ENCODE measurements around the gene TLCD3A.
"Not testable (repeated sequence)": the region's sequence is repeated elsewhere in the genome, so short reads cannot be mapped to it uniquely, and the experiment has no call there.

TLCD3A gene

DNA sequence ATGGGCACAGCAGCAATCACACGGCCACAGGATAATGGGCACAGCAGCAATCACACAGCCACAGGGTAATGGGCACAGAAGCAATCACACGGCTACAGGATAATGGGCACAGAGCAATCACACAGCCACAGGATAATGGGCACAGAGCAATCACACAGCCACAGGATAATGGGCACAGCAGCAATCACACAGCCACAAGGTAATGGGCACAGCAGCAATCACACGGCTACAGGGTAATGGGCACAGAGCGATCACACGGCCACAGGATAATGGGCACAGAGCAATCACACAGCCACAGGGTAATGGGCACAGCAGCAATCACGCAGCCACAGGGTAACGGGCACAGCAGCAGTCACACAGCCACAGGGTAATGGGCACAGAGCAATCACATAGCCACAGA, 17.0 kb downstream of the TLCD3A start:
- DNase-seq (ENCODE audit: low read depth): not testable (repeated sequence)

DNA sequence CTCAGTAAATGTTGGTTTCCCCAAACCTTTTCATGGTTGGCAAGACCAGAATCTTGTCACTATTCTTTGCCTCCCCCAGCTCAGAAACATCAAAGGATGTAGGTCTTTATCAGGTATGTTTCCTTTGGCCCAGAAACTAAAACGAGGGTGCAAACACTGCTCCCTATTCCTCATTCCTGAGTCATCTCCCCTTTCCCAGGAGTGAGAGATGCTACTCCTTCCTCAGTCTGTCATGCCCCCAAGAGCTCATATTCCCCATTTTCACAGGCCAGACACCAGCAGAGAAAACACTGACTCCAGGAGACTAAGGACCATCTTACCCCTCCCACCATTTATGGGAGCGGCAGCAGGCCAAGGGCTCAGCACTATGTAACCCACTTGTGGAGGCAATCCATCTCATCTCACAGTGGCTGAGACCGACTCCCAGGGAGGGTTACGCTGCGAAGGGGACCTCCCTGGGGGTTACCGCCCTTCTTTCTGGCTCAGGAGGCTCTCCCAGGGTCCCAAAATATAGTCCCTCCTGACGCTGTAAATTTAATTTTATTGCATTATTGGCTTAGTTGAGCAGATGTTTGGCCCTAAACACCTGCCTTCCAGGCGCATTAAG, 18.1 kb downstream of the TLCD3A start:
- DNase-seq (ENCODE audit: low read depth): no peak

DNA sequence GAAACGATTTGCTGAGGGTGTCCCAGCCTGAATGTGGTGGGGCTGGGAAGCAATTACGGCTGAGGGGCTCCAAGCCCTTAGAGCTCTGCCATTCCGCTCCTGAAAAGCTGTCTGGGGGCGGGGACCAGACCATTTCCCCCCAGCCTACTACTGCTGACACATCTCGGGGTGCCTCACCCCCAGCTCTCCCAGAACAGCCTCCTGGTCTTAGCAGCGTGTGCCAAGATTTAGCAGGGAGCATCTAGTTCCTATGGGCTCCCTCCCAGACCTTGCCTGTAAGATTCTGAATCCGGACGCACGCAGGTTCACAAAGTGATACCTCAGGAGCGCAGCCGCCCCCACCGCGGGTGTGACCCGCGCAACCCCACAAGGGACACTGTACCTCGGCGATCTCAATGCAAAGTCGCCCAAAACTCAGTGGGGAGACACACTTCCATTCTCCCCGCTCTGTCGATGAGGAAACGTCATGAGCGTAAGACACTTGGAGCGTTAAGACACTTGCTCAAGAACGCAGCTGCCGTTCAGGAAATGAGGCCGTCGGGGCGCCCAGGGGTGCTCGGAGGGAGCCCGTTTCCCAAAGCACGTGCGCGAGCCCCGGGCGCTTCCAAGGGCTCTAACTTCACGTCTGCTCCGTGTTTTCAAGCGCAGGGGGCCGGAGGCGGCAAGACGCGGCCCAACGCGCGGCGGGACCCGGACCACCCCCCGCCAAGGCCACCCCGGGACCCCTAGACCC, 19.0 kb downstream of the TLCD3A start:
- DNase-seq (ENCODE audit: low read depth): no peak

DNA sequence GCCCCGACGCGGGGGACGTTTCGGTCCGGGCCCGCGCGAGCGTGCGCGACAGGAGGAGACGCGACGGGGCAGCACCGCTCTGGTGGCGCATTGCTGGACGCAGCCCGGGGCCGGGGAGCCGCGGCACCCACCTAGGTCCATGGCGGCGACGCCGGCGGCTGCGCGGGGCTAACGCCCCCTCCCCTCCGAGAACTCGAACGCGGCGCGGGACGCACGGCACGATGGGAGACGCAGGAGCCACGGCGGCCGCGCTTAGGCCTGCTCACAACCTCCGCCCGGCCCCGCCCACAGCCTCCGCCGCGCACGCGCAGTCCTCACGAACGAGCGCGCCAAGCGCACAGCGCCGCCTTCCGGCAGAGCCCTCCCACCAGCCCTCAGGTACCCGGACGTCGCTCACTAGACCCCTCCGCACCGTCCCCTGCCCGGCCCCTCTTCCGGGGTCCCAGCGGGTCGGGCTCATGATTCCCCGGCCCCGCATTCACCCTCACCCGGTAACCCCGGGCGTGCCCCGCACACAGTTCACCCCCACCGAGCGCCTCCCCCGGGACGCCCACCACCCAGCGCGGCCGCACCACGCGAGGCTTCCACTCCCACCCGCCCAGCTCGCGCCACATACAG, 19.7 kb downstream of the TLCD3A start, which contains the start of gene GEMIN4:
Gene GEMIN4 (minus strand): TSS at position 263 of the 618 bp plus-strand sequence. CDS start 122 bp downstream, at position 141.
- DNase-seq (ENCODE audit: low read depth): peak; percentile 73

DNA sequence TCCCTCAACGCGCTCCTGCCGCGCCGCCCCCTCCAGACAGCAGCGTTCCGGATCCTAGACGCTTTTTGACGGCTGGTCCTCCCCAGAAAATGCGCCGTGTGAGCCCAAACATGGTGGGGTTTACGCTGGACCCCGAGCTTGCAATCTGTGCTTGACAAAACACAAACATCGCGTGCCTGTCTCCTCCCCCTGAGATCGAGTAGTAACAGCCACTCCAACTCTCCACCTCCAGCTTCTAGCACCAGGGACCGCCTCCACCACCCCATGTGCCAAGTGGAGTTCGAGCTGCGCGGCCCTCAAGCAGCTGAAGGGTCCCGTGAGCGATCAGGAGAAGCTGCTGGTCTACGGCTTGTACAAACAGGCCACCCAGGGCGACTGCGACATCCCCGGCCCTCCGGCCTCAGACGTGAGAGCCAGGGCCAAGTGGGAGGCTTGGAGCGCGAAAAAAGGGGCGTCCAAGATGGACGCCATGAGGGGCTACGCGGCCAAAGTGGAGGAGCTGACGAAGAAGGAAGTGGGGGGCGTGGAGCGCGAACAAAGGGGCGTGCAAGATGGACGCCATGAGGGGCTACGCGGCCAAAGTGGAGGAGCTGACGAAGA, 20.3 kb downstream of the TLCD3A start:
- DNase-seq (ENCODE audit: low read depth): peak; percentile 46

DNA sequence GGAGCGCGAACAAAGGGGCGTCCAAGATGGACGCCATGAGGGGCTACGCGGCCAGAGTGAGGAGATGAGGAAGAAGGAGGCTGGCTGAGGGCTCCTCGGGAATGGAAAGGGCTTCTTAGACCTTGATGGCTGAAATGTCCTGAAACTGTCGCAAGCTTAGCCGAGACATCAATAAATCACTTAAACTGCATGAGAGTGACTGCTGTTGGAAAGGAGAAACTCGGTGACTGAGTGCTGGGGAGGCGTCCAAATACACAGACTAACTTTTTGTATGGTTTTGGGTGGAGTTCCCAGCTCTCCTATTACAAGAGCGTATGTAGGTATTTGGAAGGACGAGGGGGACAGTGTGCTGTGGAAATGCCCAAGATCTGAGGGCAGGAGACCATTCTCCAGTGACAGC, 21.0 kb downstream of the TLCD3A start:
- no peak for DNase-seq (ENCODE audit: low read depth)

DNA sequence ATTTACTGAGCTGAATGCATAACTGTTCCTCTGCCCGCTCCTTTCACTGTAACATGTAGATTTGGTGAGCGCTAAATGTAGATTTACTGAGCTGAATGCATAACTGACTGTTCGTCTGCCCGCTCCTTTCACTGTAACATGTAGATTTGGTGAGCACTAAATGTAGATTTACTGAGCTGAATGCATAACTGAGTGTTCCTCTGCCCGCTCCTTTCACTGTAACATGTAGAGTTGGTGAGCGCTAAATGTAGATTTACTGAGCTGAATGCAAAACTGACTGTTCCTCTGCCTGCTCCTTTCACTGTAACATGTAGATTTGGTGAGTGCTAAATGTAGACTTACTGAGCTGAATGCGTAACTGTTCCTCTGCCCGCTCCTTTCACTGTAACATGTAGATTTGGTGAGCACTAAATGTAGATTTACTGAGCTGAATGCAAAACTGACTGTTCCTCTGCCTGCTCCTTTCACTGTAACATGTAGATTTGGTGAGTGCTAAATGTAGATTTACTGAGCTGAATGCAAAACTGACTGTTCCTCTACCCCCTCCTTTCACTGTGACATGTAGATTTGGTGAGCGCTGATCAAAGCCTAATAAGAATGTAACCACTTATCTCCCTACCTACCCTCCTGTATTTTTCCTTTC, 23.0 kb downstream of the TLCD3A start:
- not testable (repeated sequence) for DNase-seq (ENCODE audit: low read depth)

DNA sequence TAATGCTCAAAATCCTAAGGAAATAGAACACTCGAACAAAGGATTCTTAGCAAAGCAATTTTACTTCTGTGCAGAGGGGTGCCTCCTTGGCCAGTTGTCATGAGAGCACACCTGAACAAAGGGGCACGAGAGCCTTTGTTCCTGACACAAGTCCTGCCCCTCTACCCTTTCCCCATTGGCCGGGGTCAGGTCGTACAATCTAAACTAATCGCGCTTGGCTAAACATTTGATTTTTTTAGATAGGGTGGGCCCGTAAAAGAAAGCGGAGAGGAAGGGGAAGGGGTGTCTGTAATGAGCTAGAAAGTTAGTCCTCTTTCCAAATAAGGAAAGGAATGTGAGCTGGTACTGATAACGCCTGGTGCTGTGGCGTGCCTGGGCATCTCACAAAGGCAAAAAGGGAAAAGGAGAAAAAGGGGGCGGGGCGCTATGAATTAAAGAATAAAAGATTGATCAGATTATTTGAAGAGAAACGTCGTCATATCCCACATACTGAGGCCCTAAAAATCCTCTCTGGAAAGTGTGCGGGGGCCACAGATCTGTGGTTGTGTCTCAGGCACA, 23.7 kb downstream of the TLCD3A start:
- not testable (repeated sequence) for DNase-seq (ENCODE audit: low read depth)

DNA sequence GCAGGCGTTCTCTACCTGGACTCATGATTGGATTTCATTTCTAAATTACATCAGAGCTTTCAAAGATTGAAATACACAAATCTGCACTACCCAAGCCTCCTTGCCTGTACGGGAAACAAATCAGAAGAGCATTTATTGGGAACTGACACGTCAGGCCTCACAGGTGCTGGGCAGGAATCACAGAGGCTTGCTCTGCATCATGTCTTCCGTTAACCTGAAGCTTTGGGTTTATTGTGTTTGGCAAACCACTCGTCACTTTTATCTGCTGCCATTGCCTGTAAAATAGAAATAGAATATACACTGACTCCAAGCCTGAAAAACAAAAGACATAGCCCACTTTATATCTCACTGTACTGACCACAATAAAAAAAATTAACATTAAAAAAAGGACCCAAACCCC, 27.6 kb downstream of the TLCD3A start:
- DNase-seq (ENCODE audit: low read depth): no peak

DNA sequence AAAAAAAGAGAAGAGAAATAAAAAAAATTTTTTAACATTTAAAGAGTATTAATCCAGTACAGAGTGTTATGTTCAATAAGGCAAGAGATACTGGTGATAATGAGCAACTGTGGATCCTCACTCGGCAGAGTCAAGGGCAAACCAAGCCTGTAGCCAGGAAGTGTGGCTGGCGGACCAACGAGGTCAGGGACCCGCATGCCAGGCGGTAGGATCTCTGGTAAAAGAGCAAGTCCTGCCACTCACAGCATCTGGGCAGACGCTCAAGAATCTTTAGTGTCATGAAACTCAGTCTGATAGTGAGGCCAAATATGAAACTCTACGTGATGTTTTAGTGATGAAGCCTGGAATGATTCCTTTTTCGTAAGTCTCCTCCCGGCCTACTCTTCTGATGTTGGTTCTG, 28.0 kb downstream of the TLCD3A start:
- DNase-seq (ENCODE audit: low read depth): no peak

DNA sequence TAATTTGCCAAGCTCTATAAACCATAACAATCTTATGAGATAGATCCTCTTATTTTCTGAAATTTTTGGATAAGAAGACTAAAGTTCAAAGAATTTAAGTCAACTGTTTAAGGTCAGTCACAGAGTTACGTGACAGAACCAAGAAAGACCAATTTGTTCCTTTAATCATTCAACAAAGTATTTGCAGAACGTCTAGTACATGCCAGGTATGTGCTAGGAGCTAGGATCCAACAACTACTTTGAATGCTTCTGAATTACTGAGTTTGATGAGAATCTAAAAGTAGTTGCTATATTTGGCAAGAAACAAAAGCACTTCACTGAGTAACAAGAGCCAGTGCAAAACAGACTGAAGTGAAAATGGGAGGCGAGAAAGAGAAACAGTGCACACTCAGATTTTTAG, 34.7 kb downstream of the TLCD3A start:
- DNase-seq (ENCODE audit: low read depth): no peak

DNA sequence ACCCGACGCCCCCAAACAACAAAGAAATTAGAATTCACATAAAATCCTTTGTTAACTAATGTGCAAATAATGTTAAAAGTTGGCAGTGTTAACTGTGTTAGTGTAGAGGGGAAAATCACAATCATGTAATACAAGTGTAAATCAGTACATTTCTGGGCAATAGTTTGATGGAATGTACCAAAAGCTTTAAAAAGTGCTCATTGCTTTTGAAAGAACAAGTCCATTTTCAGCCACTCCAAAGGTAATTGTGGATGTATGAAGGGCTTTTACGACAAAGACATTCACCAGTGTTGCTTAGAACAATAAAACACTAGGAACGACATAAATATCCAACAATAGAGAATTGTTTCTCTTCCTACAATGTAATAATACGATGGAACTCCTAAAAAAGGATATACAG, 40.6 kb downstream of the TLCD3A start:
- no peak for DNase-seq (ENCODE audit: low read depth)

DNA sequence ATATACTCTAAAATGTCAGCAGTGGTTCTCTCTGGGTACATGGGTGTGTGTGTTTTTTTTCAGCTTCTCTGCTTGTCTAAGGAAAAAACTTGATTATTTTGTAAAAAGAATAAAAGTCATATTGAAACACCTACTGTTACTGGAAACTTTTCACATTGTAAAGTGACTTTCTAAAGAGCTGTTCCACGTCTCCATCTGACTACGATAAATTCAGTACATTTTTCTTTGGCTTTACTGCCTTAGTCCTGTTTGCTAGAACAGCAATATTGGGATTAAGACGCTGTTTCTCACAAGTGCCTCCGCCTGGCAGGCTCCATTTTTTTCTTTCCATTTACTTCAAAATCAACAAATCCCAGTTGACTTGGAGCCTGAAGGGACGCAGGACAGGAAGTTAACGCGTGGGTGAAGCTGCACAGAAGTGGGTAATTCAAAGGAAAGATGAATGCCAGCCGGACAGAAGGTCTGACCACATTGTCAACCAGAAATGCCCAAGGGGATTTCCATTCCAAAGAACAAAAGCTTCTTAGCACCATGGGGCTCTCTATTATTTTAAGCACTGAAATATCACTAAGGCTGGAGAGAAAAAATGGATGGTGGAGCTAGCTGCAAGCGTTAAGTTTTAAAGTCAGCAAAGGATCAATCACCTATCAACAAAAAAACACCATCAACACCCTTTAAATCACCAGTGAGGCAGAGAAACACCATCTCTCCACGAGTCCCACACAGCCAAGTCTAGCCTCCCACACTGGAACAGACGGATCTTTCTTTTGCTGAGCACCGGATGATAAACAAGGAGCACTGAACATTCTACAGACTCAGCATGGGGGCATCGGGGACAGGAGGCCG, 41.3 kb downstream of the TLCD3A start:
- DNase-seq (ENCODE audit: low read depth): no peak

DNA sequence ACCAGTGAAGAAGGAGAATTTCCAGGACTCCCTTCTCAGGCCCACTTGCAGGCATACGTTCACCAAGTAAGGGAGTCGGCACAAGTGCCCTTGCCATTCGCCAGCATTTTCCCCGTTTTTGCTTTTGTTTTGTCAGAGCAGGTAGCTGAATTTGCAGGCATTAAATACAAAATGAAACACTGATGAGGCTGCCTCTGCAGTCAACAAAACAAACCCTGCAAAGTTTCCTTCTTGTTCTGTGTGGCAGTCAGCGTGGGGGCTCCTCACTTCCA, 41.9 kb downstream of the TLCD3A start:
- DNase-seq (ENCODE audit: low read depth): no peak

DNA sequence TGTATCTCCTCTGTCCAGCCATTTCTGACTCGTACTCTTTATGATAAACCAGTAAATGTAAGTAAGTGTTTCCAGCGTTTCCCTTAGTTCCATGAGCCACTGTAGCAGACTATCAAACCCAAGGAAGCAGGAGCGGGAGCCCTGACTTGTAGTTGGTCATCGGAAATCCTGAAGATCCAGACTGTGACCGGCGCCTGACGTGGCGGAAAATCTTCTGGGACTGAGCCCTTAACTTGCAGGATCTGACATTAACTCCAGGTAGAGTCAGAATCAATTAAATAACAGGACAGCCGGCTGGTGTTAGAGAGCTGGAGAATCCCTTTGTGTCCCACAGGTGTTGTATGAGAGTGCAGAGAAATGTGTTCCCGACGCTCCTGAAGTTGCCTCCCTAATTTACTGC, 45.7 kb downstream of the TLCD3A start:
- DNase-seq (ENCODE audit: low read depth): no peak

DNA sequence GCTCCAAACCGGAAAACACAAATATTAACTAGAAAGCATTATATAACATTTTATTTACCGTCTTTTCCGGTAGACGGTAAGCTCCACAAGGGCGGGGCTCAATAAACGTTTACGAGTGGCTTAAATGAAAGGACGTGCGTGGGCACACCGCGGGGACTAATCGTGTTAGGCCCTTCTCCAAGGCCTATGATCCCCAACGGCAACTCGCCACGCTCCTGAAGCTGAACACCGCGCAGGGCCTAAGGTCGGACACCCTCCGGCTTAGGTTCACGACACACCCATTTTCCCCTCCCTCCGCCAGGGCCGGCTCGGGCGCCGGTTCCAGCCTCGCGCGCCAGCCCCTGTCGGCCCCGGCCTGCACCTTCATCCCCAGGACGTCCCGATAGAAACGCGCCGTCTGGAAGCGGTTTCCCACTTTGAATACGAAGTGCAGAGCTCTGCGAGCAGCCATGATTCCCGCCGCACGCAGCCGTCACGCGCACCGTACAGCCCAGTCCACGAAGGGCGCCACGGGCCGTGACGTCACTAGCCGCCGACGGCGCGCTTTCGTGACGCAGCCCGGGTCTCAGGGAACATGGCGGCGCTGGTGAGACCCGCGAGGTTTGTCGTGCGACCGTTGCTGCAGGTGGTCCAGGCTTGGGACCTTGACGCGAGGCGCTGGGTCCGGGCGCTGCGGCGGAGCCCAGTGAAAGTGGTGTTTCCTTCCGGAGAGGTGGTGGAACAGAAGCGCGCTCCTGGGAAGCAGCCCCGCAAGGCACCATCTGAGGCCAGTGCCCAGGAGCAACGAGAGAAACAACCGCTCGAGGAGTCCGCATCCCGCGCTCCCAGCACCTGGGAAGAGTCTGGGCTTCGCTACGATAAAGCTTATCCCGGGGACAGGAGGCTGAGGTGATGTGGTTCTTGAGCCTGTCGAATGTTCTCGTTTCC, 49.7 kb downstream of the TLCD3A start, which contains the start of the genes GLOD4 and MRM3:
Gene GLOD4 (minus strand): TSS at position 476 of the 927 bp plus-strand sequence. CDS start 25 bp downstream, at position 451.
Gene MRM3 (plus strand): TSS at position 549 of the 927 bp plus-strand sequence. CDS start 26 bp downstream, at position 575.
- peak; percentile 46 for DNase-seq (ENCODE audit: low read depth)

DNA sequence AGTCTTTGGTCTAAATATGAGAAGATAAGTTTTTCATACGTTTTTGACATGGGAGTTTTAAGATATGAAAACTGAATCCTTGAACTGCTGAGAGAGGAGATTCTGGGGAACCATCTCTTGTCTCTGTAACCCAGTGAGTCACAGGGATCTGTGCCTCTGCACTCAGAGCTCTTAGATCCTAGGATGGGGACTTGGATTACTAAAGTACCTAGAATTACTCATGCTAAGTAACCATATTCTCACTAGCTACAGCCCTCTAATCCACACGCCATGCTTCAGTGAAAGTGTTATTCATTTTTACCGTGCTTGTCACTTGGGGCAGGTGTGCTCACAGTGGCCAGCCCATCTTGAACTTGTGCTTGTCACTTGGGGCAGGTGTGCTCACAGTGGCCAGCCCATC, 51.7 kb downstream of the TLCD3A start:
- no peak for DNase-seq (ENCODE audit: low read depth)

DNA sequence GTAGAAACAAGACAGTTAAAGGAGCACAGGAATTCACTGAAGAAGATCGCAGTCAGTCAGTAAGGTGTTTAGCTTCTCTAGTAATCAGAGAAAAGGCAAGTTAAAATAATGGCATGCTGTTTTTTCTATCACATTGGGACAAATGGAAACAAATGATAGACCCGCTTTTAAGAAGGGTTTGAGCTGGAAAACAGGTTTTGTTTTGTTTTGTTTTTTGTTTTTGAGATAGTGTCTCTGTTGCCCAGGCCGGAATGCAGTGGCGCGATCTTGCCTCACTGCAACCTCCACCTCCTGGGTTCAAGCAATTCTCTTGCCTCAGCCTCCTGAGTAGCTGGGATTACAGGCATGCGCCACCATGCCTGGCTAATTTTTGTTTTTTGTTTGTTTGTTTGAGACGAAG, 53.5 kb downstream of the TLCD3A start:
- DNase-seq (ENCODE audit: low read depth): not testable (repeated sequence)

DNA sequence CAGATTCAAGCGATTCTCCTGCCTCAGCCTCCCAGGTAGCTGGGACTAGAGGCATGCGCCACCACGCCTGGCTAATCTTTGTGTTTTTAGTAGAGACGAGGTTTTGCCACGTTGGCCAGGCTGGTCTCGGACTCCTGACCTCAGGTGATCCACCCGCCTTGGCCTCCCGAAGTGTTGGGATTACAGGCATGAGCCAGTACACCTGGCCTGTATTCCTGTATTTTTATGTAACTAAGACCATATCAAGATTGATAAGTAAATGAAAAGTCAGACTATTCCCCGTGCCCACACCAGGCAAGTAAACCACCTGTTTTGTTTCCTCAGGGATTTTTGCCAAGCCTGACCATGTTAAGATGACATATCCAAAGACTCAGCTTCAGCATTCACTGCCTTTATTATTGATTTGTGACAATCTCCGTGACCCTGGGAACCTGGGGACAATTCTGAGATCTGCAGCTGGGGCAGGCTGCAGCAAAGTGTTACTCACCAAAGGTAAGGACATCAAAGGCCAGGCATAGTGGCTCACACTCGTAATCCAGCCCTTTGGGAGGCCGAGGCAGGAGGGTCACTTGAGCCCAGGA, 55.3 kb downstream of the TLCD3A start:
- DNase-seq (ENCODE audit: low read depth): no peak

DNA sequence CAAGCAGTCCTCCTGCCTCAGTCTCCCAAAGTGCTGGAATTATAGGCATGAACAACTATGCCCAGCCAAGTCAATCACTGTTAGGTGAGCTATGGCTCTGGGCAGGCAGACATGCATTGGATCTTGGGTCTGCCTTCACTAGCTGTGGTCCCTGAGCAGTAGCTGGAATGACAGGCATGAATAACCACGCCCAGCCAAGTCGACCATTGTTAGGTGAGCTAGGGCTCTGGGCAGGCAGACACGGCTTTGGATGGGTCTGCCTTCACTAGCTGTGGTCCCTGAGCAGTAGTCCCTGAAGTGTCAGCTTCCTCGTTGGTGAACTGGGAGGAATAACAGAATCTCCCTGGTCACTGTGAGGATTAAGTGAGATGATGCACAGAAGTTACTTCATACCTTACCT, 56.2 kb downstream of the TLCD3A start:
- no peak for DNase-seq (ENCODE audit: low read depth)

All from fibroblast of the conjunctiva (primary cell).